HEK293 (cell line): ENCODE data around the gene CCDC85B.

Experiments
- FEZF1 ChIP-seq: fragments of 450-650 bp; formaldehyde crosslinking; IDR thresholded peaks from 2 replicates; pipeline ENCODE4 v1.5.1; 2016; ENCODE audit warnings: missing biosample characterization, missing genetic modification characterization
- GLIS2 ChIP-seq: fragments of 450-650 bp; formaldehyde crosslinking; IDR thresholded peaks from 2 replicates; pipeline ENCODE4 v1.5.1; 2016; ENCODE audit warnings: missing biosample characterization, missing genetic modification characterization
- SALL2 ChIP-seq: fragments of 450-650 bp; formaldehyde crosslinking; IDR thresholded peaks from 2 replicates; pipeline ENCODE4 v1.5.0; 2017; ENCODE audit warnings: missing biosample characterization, mild to moderate bottlenecking, missing genetic modification characterization, borderline replicate concordance
- YY1 ChIP-seq: fragments of 450-650 bp; formaldehyde crosslinking; IDR thresholded peaks from 2 replicates; pipeline ENCODE4 v1.5.1; 2018; ENCODE audit warnings: missing biosample characterization, missing genetic modification characterization
- ZBTB7A ChIP-seq: fragments of 450-650 bp; formaldehyde crosslinking; IDR thresholded peaks from 2 replicates; pipeline ENCODE4 v1.5.1; 2016; ENCODE audit warnings: low read depth, missing biosample characterization, missing genetic modification characterization
- ZFP37 ChIP-seq: fragments of 450-650 bp; formaldehyde crosslinking; IDR thresholded peaks from 2 replicates; pipeline ENCODE4 v1.5.1; 2016; ENCODE audit warnings: missing biosample characterization, missing genetic modification characterization
- ZIC2 ChIP-seq: fragments of 450-650 bp; formaldehyde crosslinking; IDR thresholded peaks from 2 replicates; pipeline ENCODE4 v1.5.1; 2016; ENCODE audit warnings: missing biosample characterization, missing genetic modification characterization
- ZNF16 ChIP-seq: fragments of 450-650 bp; formaldehyde crosslinking; IDR thresholded peaks from 2 replicates; pipeline ENCODE4 v1.5.1; 2016; ENCODE audit warnings: low read depth, missing biosample characterization, missing genetic modification characterization
- ZNF202 ChIP-seq: fragments of 450-650 bp; formaldehyde crosslinking; IDR thresholded peaks from 2 replicates; pipeline ENCODE4 v1.5.1; 2016; ENCODE audit warnings: missing biosample characterization, missing genetic modification characterization, borderline replicate concordance
- ZNF292 ChIP-seq: fragments of 450-650 bp; formaldehyde crosslinking; IDR thresholded peaks from 2 replicates; pipeline ENCODE4 v1.5.1; 2016; ENCODE audit warnings: low read depth, missing biosample characterization, missing genetic modification characterization, borderline replicate concordance
- ZNF37A ChIP-seq: fragments of 450-650 bp; IDR thresholded peaks from 2 replicates; pipeline ENCODE4 v1.5.1; 2018; ENCODE audit warnings: missing biosample characterization, missing genetic modification characterization
- ZNF426 ChIP-seq: fragments of 450-650 bp; formaldehyde crosslinking; IDR thresholded peaks from 2 replicates; pipeline ENCODE4 v1.5.1; 2017; ENCODE audit warnings: missing biosample characterization, missing genetic modification characterization, mild to moderate bottlenecking, inconsistent platforms, moderate library complexity
- ZNF433 ChIP-seq: fragments of 450-650 bp; formaldehyde crosslinking; IDR thresholded peaks from 2 replicates; pipeline ENCODE4 v1.5.1; 2016; ENCODE audit warnings: missing biosample characterization, missing genetic modification characterization, low read depth
- ZNF555 ChIP-seq: fragments of 450-650 bp; formaldehyde crosslinking; conservative IDR thresholded peaks from 2 replicates; pipeline ENCODE4 v1.5.1; 2017; ENCODE audit warnings: missing biosample characterization, mild to moderate bottlenecking, missing genetic modification characterization, inconsistent platforms
- ZNF558 ChIP-seq: fragments of 450-650 bp; formaldehyde crosslinking; IDR thresholded peaks from 2 replicates; pipeline ENCODE4 v1.5.1; 2016; ENCODE audit warnings: missing biosample characterization, missing genetic modification characterization
- ZNF660 ChIP-seq: fragments of 450-650 bp; IDR thresholded peaks from 2 replicates; pipeline ENCODE4 v1.5.1; 2018; ENCODE audit warnings: missing biosample characterization, mild to moderate bottlenecking, missing genetic modification characterization
- ZNF670 ChIP-seq: fragments of 450-650 bp; formaldehyde crosslinking; IDR thresholded peaks from 2 replicates; pipeline ENCODE4 v1.5.1; 2016; ENCODE audit warnings: missing biosample characterization, missing genetic modification characterization, low read depth
- ZNF701 ChIP-seq: fragments of 450-650 bp; formaldehyde crosslinking; IDR thresholded peaks from 2 replicates; pipeline ENCODE4 v1.5.1; 2016; ENCODE audit warnings: missing biosample characterization, missing genetic modification characterization
- ZNF830 ChIP-seq: fragments of 450-650 bp; IDR thresholded peaks from 2 replicates; pipeline ENCODE4 v1.5.0; 2018; ENCODE audit warnings: missing biosample characterization, missing genetic modification characterization, low read depth, mild to moderate bottlenecking, moderate library complexity
- TF ChIP-seq, protein P1 (sequence below): fragments of 450-650 bp; formaldehyde crosslinking; IDR thresholded peaks from 2 replicates; pipeline ENCODE4 v1.5.1; 2016; ENCODE audit warnings: missing biosample characterization, missing genetic modification characterization
- TF ChIP-seq, protein P2 (sequence below): fragments of 450-650 bp; formaldehyde crosslinking; IDR thresholded peaks from 2 replicates; pipeline ENCODE4 v1.5.1; 2016; ENCODE audit warnings: missing biosample characterization, missing genetic modification characterization
- TF ChIP-seq, protein P3 (sequence below): fragments of 450-650 bp; formaldehyde crosslinking; IDR thresholded peaks from 2 replicates; pipeline ENCODE4 v1.5.0; 2017; ENCODE audit warnings: missing biosample characterization, missing genetic modification characterization, borderline replicate concordance
- TF ChIP-seq, protein P4 (sequence below): fragments of 450-650 bp; formaldehyde crosslinking; IDR thresholded peaks from 2 replicates; pipeline ENCODE4 v1.5.1; 2017; ENCODE audit warnings: missing biosample characterization, missing genetic modification characterization
- TF ChIP-seq, protein P5 (sequence below): fragments of 450-650 bp; formaldehyde crosslinking; IDR thresholded peaks from 2 replicates; pipeline ENCODE4 v1.5.1; 2016; ENCODE audit warnings: missing biosample characterization, missing genetic modification characterization
- TF ChIP-seq, protein P6 (sequence below): fragments of 450-650 bp; formaldehyde crosslinking; IDR thresholded peaks from 2 replicates; pipeline ENCODE4; 2016; ENCODE audit warnings: missing biosample characterization, missing genetic modification characterization
- TF ChIP-seq, protein P7 (sequence below): fragments of 450-650 bp; formaldehyde crosslinking; IDR thresholded peaks from 2 replicates; pipeline ENCODE4 v1.5.1; 2016; ENCODE audit warnings: missing biosample characterization, missing genetic modification characterization
- TF ChIP-seq, protein P8 (sequence below): fragments of 450-650 bp; formaldehyde crosslinking; IDR thresholded peaks from 2 replicates; pipeline ENCODE4 v1.5.1; 2016; ENCODE audit warnings: missing biosample characterization, missing genetic modification characterization

The CCDC85B gene

DNA sequence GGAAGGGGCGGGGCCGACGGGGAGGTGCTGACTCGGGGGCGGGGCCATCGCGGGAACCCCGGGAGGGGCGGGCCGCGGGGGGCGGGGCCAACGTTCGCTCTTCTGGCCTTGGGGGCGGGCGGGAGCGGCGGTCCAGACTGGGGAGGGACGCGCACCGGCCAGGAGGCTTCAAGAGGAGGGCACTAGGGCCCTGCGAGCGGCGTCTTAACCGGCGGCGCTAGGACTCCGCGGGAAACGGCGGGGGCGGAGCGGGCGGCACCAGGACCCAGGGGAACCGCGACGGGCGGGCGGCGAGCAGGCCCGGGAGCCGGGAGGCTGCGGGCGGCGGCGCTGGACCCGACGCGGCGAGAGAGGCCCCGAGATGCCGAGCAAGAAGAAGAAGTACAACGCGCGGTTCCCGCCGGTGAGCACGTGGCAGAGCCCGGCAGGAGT lies 28.7 kb downstream of the CCDC85B start, which contains the start of gene DRAP1 (continued):
- no peak for TF ChIP-seq ZNF292 (tag by site-specific recombination)
- TF ChIP-seq ZNF660 (tag by site-specific recombination), result peak; percentile 97
- no peak for TF ChIP-seq ZNF426
- TF ChIP-seq, protein P1, sequence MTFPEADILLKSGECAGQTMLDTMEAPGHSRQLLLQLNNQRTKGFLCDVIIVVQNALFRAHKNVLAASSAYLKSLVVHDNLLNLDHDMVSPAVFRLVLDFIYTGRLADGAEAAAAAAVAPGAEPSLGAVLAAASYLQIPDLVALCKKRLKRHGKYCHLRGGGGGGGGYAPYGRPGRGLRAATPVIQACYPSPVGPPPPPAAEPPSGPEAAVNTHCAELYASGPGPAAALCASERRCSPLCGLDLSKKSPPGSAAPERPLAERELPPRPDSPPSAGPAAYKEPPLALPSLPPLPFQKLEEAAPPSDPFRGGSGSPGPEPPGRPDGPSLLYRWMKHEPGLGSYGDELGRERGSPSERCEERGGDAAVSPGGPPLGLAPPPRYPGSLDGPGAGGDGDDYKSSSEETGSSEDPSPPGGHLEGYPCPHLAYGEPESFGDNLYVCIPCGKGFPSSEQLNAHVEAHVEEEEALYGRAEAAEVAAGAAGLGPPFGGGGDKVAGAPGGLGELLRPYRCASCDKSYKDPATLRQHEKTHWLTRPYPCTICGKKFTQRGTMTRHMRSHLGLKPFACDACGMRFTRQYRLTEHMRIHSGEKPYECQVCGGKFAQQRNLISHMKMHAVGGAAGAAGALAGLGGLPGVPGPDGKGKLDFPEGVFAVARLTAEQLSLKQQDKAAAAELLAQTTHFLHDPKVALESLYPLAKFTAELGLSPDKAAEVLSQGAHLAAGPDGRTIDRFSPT, result no peak
- TF ChIP-seq ZIC2 (tag by site-specific recombination), result peak; percentile 11; the same call in 1 of the 2 replicates
- no peak for TF ChIP-seq ZFP37 (tag by site-specific recombination)
- TF ChIP-seq, protein P2, sequence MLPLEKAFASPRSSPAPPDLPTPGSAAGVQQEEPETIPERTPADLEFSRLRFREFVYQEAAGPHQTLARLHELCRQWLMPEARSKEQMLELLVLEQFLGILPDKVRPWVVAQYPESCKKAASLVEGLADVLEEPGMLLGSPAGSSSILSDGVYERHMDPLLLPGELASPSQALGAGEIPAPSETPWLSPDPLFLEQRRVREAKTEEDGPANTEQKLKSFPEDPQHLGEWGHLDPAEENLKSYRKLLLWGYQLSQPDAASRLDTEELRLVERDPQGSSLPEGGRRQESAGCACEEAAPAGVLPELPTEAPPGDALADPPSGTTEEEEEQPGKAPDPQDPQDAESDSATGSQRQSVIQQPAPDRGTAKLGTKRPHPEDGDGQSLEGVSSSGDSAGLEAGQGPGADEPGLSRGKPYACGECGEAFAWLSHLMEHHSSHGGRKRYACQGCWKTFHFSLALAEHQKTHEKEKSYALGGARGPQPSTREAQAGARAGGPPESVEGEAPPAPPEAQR (tag by site-specific recombination), result 0 out of 2 replicates have a peak, but pooled peaks have one; percentile 75
- TF ChIP-seq ZNF701 (tag by site-specific recombination), result no peak
- TF ChIP-seq GLIS2 (tag by site-specific recombination), result peak; percentile 55
- TF ChIP-seq ZNF670, result no peak
- peak; percentile 81 for TF ChIP-seq ZNF830 (tag by site-specific recombination)
- TF ChIP-seq ZBTB7A (tag by site-specific recombination), result peak; percentile 65; the same call in 1 of the 2 replicates
- no peak for TF ChIP-seq ZNF433 (tag by site-specific recombination)
- peak; percentile 83 for TF ChIP-seq ZNF37A (tag by site-specific recombination)
- no peak for TF ChIP-seq FEZF1 (tag by site-specific recombination)
- TF ChIP-seq, protein P3, sequence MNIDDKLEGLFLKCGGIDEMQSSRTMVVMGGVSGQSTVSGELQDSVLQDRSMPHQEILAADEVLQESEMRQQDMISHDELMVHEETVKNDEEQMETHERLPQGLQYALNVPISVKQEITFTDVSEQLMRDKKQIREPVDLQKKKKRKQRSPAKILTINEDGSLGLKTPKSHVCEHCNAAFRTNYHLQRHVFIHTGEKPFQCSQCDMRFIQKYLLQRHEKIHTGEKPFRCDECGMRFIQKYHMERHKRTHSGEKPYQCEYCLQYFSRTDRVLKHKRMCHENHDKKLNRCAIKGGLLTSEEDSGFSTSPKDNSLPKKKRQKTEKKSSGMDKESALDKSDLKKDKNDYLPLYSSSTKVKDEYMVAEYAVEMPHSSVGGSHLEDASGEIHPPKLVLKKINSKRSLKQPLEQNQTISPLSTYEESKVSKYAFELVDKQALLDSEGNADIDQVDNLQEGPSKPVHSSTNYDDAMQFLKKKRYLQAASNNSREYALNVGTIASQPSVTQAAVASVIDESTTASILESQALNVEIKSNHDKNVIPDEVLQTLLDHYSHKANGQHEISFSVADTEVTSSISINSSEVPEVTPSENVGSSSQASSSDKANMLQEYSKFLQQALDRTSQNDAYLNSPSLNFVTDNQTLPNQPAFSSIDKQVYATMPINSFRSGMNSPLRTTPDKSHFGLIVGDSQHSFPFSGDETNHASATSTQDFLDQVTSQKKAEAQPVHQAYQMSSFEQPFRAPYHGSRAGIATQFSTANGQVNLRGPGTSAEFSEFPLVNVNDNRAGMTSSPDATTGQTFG (tag by site-specific recombination), result peak; percentile 36; the same call in 1 of the 2 replicates
- TF ChIP-seq, protein P4, sequence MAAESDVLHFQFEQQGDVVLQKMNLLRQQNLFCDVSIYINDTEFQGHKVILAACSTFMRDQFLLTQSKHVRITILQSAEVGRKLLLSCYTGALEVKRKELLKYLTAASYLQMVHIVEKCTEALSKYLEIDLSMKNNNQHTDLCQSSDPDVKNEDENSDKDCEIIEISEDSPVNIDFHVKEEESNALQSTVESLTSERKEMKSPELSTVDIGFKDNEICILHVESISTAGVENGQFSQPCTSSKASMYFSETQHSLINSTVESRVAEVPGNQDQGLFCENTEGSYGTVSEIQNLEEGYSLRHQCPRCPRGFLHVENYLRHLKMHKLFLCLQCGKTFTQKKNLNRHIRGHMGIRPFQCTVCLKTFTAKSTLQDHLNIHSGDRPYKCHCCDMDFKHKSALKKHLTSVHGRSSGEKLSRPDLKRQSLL (tag by site-specific recombination), result peak; percentile 75
- TF ChIP-seq ZNF558 (tag by site-specific recombination), result no peak
- TF ChIP-seq, protein P5, sequence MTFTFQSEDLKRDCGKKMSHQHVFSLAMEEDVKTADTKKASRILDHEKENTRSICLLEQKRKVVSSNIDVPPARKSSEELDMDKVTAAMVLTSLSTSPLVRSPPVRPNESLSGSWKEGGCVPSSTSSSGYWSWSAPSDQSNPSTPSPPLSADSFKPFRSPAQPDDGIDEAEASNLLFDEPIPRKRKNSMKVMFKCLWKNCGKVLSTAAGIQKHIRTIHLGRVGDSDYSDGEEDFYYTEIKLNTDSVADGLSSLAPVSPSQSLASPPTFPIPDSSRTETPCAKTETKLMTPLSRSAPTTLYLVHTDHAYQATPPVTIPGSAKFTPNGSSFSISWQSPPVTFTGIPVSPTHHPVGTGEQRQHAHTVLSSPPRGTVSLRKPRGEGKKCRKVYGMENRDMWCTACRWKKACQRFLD, result no peak
- TF ChIP-seq, protein P6, sequence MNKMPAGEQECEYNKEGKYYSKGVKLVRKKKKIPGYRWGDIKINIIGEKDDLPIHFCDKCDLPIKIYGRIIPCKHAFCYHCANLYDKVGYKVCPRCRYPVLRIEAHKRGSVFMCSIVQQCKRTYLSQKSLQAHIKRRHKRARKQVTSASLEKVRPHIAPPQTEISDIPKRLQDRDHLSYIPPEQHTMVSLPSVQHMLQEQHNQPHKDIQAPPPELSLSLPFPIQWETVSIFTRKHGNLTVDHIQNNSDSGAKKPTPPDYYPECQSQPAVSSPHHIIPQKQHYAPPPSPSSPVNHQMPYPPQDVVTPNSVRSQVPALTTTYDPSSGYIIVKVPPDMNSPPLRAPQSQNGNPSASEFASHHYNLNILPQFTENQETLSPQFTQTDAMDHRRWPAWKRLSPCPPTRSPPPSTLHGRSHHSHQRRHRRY (tag by site-specific recombination), result no peak
- peak; percentile 17; the same call in 1 of the 2 replicates for TF ChIP-seq YY1 (tag by site-specific recombination)
- 0 out of 2 replicates have a peak, but pooled peaks have one; percentile 51 for TF ChIP-seq SALL2 (tag by site-specific recombination)
- TF ChIP-seq ZNF202 (tag by site-specific recombination), result no peak
- TF ChIP-seq, protein P7, sequence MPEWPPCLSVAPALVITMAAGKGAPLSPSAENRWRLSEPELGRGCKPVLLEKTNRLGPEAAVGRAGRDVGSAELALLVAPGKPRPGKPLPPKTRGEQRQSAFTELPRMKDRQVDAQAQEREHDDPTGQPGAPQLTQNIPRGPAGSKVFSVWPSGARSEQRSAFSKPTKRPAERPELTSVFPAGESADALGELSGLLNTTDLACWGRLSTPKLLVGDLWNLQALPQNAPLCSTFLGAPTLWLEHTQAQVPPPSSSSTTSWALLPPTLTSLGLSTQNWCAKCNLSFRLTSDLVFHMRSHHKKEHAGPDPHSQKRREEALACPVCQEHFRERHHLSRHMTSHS (tag by site-specific recombination), result 0 out of 2 replicates have a peak, but pooled peaks have one; percentile 35
- TF ChIP-seq, protein P8, sequence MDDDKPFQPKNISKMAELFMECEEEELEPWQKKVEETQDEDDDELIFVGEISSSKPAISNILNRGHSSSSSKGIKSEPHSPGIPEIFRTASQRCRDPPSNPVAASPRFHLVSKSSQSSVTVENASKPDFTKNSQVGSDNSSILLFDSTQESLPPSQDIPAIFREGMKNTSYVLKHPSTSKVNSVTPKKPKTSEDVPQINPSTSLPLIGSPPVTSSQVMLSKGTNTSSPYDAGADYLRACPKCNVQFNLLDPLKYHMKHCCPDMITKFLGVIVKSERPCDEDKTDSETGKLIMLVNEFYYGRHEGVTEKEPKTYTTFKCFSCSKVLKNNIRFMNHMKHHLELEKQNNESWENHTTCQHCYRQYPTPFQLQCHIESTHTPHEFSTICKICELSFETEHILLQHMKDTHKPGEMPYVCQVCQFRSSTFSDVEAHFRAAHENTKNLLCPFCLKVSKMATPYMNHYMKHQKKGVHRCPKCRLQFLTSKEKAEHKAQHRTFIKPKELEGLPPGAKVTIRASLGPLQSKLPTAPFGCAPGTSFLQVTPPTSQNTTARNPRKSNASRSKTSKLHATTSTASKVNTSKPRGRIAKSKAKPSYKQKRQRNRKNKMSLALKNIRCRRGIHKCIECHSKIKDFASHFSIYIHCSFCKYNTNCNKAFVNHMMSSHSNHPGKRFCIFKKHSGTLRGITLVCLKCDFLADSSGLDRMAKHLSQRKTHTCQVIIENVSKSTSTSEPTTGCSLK (tag by site-specific recombination), result no peak
- TF ChIP-seq ZNF555, result no peak
- TF ChIP-seq ZNF16, result no peak
